Adrenal gland (tissue), 12 donors: ENCODE data around the gene DNAJB8. TPM values are rescaled to one million over a fixed set of nuclear protein-coding genes. Genes with fewer than 3 reads are reported as not detected.

Experiments
- DNase-seq, 7 donors: peaks; one replicate each; pipeline ENCODE4 v3.0.0-alpha.2; 2019 to 2020
- H3K27ac ChIP-seq, 5 donors: fragments of 200-600 bp; sonication (generic) in 4 of 5; 1 replicate in 3 of 5; 2 replicates in 2 of 5; pipeline versions ENCODE4 v1.5.1 to v1.8.0; 2016 to 2020; ENCODE audit warnings: mild to moderate bottlenecking in 1 of 5
- H3K27me3 ChIP-seq: fragments of 200-600 bp; 2 replicates; pipeline ENCODE4 v1.8.0; 2021
- H3K36me3 ChIP-seq, 2 donors: fragments of 200-600 bp; replicated peaks in 1 of 2; 1 replicate in 1 of 2; 2 replicates in 1 of 2; pipeline versions ENCODE4 v1.5.1 to v1.8.0; 2018 to 2022
- H3K4me1 ChIP-seq, 2 donors: fragments of 200-600 bp; replicated peaks in 1 of 2; 1 replicate in 1 of 2; 2 replicates in 1 of 2; pipeline versions ENCODE4 v1.5.1 to v1.8.0; 2018 to 2021
- H3K4me3 ChIP-seq, 4 donors: fragments of 200-600 bp; sonication (generic) in 3 of 4; one replicate each; pipeline ENCODE4 v1.5.1; 2016 to 2018
- H3K9me3 ChIP-seq, 3 donors: fragments of 200-600 bp; sonication (generic) in 1 of 3; replicated peaks in 1 of 3; 1 replicate in 2 of 3; 2 replicates in 1 of 3; pipeline versions ENCODE4 v1.5.1 to v1.8.0; 2016 to 2021
- CTCF ChIP-seq, 6 experiments: fragments of 450-650 bp in 4 of 6; fragments of 200-600 bp in 2 of 6; sonication (generic) in 1 of 6; IDR thresholded peaks; 1 replicate in 5 of 6; 2 replicates in 1 of 6; pipeline versions ENCODE4 v1.5.1 to v1.8.0; 2016 to 2021; ENCODE audit warnings: antibody characterized with exemption in 6 of 6, mild to moderate bottlenecking in 2 of 6, moderate library complexity in 1 of 6
- POLR2A ChIP-seq, 2 donors: fragments of 450-650 bp; IDR thresholded peaks; one replicate each; pipeline ENCODE4 v1.6.1; 2017; ENCODE audit warnings: antibody characterized with exemption in 2 of 2, mild to moderate bottlenecking in 2 of 2, moderate library complexity in 1 of 2
- WGBS, 4 donors: extraction: QIAGEN DNeasy Blood & Tissue Kit in 2 of 4; methylation state at CpG; one replicate each; pipeline versions ENCODE4 v1.1.5 to v1.1.7; 2013 to 2017; 5-methylcytosine and 5-hydroxymethylcytosine counted together
- intact Hi-C, 2 donors: fragments of 100-400 bp; cut with DNase I; formaldehyde crosslinking; loops; one replicate each; pipeline versions ENCODE4 v1.14.1 to v1.15.0; 2022 to 2023
- polyA plus RNA-seq, 3 donors: library from polyadenylated mRNA; stranded (reverse); fragments of 200-250 nt in 2 of 3; fragments of 350-450 nt in 1 of 3; fragmentation: Illumina TruSeq in 1 of 3; extraction: RNeasy Lipid Tissue Mini Kit (QIAGEN cat#74804) in 1 of 3; gene quantifications; one replicate each; pipeline ENCODE4 v1.2.3, GENCODE V29; 2013 to 2014
- total RNA-seq, 9 donors: library from RNA; depleted of rRNA in 4 of 9; stranded (reverse); fragments of >200 nt in 4 of 9; fragments of 120-200 nt in 1 of 9; fragmentation: NEBNext Ultra II Directional in 1 of 9; extraction: Animal tissue kit (Norgen Biotek cat#: 25700) in 1 of 9; gene quantifications; one replicate each; pipeline versions ENCODE4 v1.1.0 to v1.2.4, GENCODE V29; 2013 to 2023
- donor health status: healthy with polysubstance abuse.
- donor health status: Bipolar disorder and iron deficiency.
- donor health status: DM: yes; HTN: yes; CAD: no.
- donor health status: DM: no; HTN: no; CAD: no.
- donor health status: DM: no; HTN: no; CAD: no.
- donor health status: DM: yes; HTN: yes; CAD: no.

DNAJB8 gene
- total and polyA plus RNA-seq, 12 donors = not detected

GRCh38 chr3:128501431-128501830, 34.7 kb upstream of the DNAJB8 start:
- H3K4me3 ChIP-seq = no peak overlapping the region
- intact Hi-C loops = loop anchor here in 1 of 2 donors (5.0 kb wide), 1 partner anchor 329 kb away; no protein-coding TSS in a partner anchor
- peaks cover 17% of the 10 kb centered on the region for H3K27me3 ChIP-seq

GRCh38 chr3:128500556-128500955, 33.9 kb upstream of the DNAJB8 start:
- H3K9me3 ChIP-seq = no peaks in the 10 kb centered on the region
- TF ChIP-seq CTCF (IDR thresholded peaks at IDR 0.05) (no peak), POLR2A (IDR thresholded peaks at IDR 0.05) (no peak)
- H3K27ac ChIP-seq = no peak overlapping the region
- peak in 1 of 7 donors; percentile 15 for DNase-seq
- 69 to 81% (median 79%) methylated on average over 4 of the region's 4 CpGs for WGBS, 4 donors
- H3K36me3 ChIP-seq = no peaks in the 10 kb centered on the region
- peaks cover 21% of the 10 kb centered on the region for H3K27me3 ChIP-seq
- H3K4me1 ChIP-seq = peaks cover 0 to 12% of the 10 kb centered on the region in 2 donors
- intact Hi-C loops = loop anchor here in 1 of 2 donors (5.0 kb wide), 1 partner anchor 328 kb away; no protein-coding TSS in a partner anchor
- no peak overlapping the region for H3K4me3 ChIP-seq

More at GRCh38 chr3:128501431-128501830, 34.7 kb upstream of the DNAJB8 start:
- Histone ChIP-seq H3K4me1 (peaks cover 0 to 12% of the 10 kb centered on the region in 2 donors), H3K36me3 (no peaks in the 10 kb centered on the region), H3K27ac (no peak overlapping the region), H3K9me3 (no peaks in the 10 kb centered on the region)
- TF ChIP-seq POLR2A (IDR thresholded peaks at IDR 0.05) (no peak), CTCF (IDR thresholded peaks at IDR 0.05) (no peak)
- WGBS, 4 donors = 59 to 64% (median 61%) methylated on average over 3 of the region's 3 CpGs
- DNase-seq = peak in 2 of 7 donors; percentile 2 to 6

GRCh38 chr3:128499724-128500275, 33.1 kb upstream of the DNAJB8 start:
- Histone ChIP-seq H3K9me3 (no peaks in the 10 kb centered on the region), H3K27me3 (peaks cover 26% of the 10 kb centered on the region), H3K27ac (no peak overlapping the region), H3K36me3 (no peaks in the 10 kb centered on the region), H3K4me1 (peaks cover 0 to 12% of the 10 kb centered on the region in 2 donors), H3K4me3 (no peak overlapping the region)
- TF ChIP-seq POLR2A (IDR thresholded peaks at IDR 0.05) (no peak), CTCF (IDR thresholded peaks at IDR 0.05) (no peak)
- 73 to 86% (median 78%) methylated on average over 4 of the region's 4 CpGs for WGBS, 4 donors
- DNase-seq = peak in 3 of 7 donors; percentile 4 to 24 (median 5)
- intact Hi-C loops = loop anchor here (5.0 to 10.0 kb wide), 4 partner anchors 72 to 327 kb away; no protein-coding TSS in a partner anchor

GRCh38 chr3:128498901-128499530, 32.3 kb upstream of the DNAJB8 start:
- peaks cover 27% of the 10 kb centered on the region for H3K27me3 ChIP-seq
- no peak overlapping the region for H3K4me3 ChIP-seq
- no peak overlapping the region for H3K27ac ChIP-seq
- TF ChIP-seq CTCF (IDR thresholded peaks at IDR 0.05) = no peak
- no peak for TF ChIP-seq POLR2A (IDR thresholded peaks at IDR 0.05)
- intact Hi-C loops = loop anchor here (5.0 to 10.0 kb wide), 4 partner anchors 72 to 327 kb away; no protein-coding TSS in a partner anchor
- no peaks in the 10 kb centered on the region for H3K36me3 ChIP-seq
- 55 to 69% (median 57%) methylated on average over 12 to 15 of the region's 15 CpGs for WGBS, 4 donors
- H3K9me3 ChIP-seq = no peaks in the 10 kb centered on the region
- H3K4me1 ChIP-seq = peaks cover 0 to 12% of the 10 kb centered on the region in 2 donors
- DNase-seq = peak in 3 of 7 donors; percentile 13 to 48 (median 14)
